ENCODE results near the gene SMC3. TPM values are rescaled to one million over a fixed set of nuclear protein-coding genes. Genes with fewer than 3 reads are reported as not detected.

Gene SMC3
- total and polyA plus RNA-seq, 9 donors: 31.4 to 58.3 (median 45.6) TPM

DNA sequence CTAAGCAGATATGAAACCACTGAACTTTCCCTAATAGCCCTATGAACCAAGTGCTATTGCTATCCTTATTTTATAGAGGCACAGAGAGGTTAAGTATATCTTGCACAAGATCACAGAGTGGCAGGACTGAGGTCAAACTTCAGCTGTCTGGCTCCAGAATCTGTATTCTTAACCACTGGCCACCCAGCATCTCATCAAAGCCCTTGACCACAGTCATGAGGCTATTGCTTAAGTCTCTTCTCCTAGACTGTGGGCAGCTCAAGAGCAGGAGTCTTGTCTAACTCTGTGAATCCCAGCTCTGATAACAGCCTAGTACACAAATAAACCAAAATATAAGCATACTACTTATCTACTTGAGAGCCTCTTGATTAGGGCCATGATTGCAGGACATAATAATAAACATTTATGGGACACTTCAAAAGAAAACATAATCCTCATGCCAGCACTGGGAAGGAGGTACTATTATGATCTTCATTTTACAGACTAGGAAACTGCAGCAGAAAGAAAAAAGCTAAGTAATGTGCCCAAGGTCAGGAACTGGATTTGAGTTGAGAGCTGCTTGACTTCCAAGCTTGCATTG lies 22.4 kb upstream of the SMC3 start:
- Histone ChIP-seq H3K4me1 (ENCODE audit: control insufficient read depth, insufficient read depth, low read length) (no peaks in the 10 kb centered on the region), H3K27ac (ENCODE audit: low read length) (no peak overlapping the region), H3K36me3 (ENCODE audit: control insufficient read depth, insufficient read depth, low read length) (no peaks in the 10 kb centered on the region), H3K9me3 (replicated peaks; ENCODE audit: control insufficient read depth, low read depth, low read length) (no peaks in the 10 kb centered on the region), H3K4me3 (ENCODE audit: low read length) (no peak overlapping the region), H3K27me3 (ENCODE audit: control insufficient read depth, insufficient read depth, low read length) (peaks cover 2% of the 10 kb centered on the region)
- DNase-seq: no peak

DNA sequence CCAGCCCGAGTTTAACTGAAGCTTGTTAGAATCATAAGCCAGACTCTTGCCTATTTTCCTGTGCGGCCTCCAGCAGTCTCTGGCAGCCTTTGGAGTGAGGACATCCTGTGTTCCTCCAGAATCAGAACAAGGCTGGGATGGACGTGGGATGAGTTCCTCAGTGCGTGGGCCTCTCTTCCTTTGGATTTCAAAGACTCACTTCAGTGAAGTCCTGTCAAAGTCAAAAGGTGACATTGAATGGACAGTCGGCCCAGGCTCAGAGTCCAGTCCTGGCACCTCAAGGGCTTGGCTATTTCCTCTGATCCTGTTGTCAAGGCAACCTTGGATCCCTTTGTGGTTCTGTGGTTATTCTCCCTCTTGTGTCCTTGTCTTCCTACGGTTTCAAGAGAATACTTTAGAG lies 21.4 kb upstream of the SMC3 start:
- Histone ChIP-seq H3K36me3 (ENCODE audit: control insufficient read depth, insufficient read depth, low read length) (no peaks in the 10 kb centered on the region), H3K4me1 (ENCODE audit: control insufficient read depth, insufficient read depth, low read length) (no peaks in the 10 kb centered on the region), H3K4me3 (ENCODE audit: low read length) (no peak overlapping the region), H3K9me3 (replicated peaks; ENCODE audit: control insufficient read depth, low read depth, low read length) (no peaks in the 10 kb centered on the region), H3K27me3 (ENCODE audit: control insufficient read depth, insufficient read depth, low read length) (peaks cover 7% of the 10 kb centered on the region), H3K27ac (ENCODE audit: low read length) (no peak overlapping the region)
- 61% methylated on average over 5 of the region's 6 CpGs for WGBS (ENCODE audit: insufficient coverage)
- DNase-seq: no peak

DNA sequence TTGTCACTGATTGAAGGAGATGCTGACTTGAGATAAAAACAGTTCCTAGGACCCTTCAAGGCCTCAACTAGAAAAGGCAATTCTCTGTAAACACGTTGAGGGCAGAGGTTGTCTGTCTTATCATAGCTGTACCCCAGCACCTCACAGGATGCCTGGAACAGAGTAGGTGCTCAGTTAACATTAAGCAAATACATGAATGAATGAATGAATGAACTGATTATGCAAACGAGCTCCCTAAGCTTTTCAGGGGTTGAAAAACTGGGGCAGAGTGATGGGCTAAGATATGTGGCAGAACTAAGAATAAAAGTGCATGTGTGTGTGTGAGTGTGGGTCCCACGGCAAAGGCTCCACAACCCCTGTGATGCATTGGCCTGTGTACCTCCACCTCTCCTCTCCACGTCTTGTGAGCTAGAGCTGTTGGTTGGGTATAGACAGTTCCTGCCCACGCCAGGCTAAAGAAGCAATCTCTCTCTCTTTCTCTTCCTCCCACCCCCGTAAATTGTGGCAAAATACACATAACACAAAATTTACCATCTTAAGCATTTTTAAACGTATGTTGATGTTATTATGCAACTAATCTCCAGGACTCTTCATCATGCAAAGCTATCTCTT lies 20.9 kb upstream of the SMC3 start:
- no peak for DNase-seq
- H3K36me3 ChIP-seq (ENCODE audit: control insufficient read depth, insufficient read depth, low read length): no peaks in the 10 kb centered on the region
- no peaks in the 10 kb centered on the region for H3K4me1 ChIP-seq (ENCODE audit: control insufficient read depth, insufficient read depth, low read length)
- H3K4me3 ChIP-seq (ENCODE audit: low read length): no peak overlapping the region
- 70% methylated on average over 2 of the region's 7 CpGs for WGBS (ENCODE audit: insufficient coverage)
- no peaks in the 10 kb centered on the region for H3K9me3 ChIP-seq (replicated peaks; ENCODE audit: control insufficient read depth, low read depth, low read length)
- no peak overlapping the region for H3K27ac ChIP-seq (ENCODE audit: low read length)
- H3K27me3 ChIP-seq (ENCODE audit: control insufficient read depth, insufficient read depth, low read length): peaks cover 7% of the 10 kb centered on the region

DNA sequence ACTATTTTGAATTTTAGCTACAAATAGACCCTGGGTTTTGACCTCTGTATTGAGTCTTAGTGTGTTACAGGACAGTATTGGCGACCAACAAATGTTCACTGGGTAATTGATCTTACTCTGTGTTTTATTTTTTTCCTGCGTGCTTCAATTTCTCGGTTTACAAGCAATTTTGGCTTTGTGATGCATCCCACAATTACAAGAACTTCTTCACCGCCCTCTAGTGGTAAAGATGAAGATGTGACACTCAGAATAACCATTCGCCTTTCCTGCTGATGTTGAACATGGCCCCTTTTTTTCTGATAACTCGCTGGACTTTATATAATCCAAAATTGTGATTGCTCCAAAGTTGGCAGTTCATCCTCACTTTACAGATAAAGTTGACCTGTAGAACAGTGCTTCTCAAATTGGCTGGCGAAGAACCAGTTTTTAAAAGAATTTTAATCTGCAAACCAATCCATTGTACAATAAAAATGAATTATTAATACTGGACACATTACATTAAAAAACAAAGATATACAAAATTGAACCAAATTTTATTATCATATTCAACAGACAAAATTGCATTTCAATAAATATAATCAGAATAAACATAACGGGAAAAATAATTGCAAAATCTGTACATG lies 20.2 kb upstream of the SMC3 start:
- Histone ChIP-seq H3K4me1 (ENCODE audit: control insufficient read depth, insufficient read depth, low read length) (no peaks in the 10 kb centered on the region), H3K4me3 (ENCODE audit: low read length) (no peak overlapping the region), H3K27ac (ENCODE audit: low read length) (no peak overlapping the region), H3K27me3 (ENCODE audit: control insufficient read depth, insufficient read depth, low read length) (peaks cover 8% of the 10 kb centered on the region), H3K36me3 (ENCODE audit: control insufficient read depth, insufficient read depth, low read length) (no peaks in the 10 kb centered on the region), H3K9me3 (replicated peaks; ENCODE audit: control insufficient read depth, low read depth, low read length) (no peaks in the 10 kb centered on the region)
- 0% methylated on average over 1 of the region's 8 CpGs for WGBS (ENCODE audit: insufficient coverage)
- DNase-seq: peak; percentile 82

DNA sequence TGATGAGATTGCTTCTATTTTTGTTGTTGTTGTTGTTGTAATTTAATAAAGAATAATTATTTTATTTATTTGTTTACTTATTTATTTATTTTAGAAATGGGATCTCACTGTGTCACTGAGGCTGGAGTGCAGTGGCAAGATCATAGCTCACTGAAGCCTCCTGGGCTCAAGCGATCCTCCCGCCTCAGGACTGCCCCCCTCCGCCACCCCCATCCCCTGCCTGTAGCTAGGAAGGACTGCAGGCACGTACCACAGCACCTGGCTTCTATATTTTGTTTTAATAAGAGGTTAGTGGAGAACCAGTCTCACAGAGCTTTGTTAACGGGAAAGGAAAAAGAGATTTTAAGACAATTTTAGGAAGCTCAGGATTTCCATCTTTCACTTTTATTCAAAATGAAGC lies 19.5 kb upstream of the SMC3 start:
- WGBS (ENCODE audit: insufficient coverage): no CpG with 5 or more reads among the region's 5 CpGs
- no peak for DNase-seq
- no peak overlapping the region for H3K4me3 ChIP-seq (ENCODE audit: low read length)
- H3K27me3 ChIP-seq (ENCODE audit: control insufficient read depth, insufficient read depth, low read length): peaks cover 9% of the 10 kb centered on the region
- no peaks in the 10 kb centered on the region for H3K9me3 ChIP-seq (replicated peaks; ENCODE audit: control insufficient read depth, low read depth, low read length)
- H3K4me1 ChIP-seq (ENCODE audit: control insufficient read depth, insufficient read depth, low read length): no peaks in the 10 kb centered on the region
- H3K36me3 ChIP-seq (ENCODE audit: control insufficient read depth, insufficient read depth, low read length): no peaks in the 10 kb centered on the region
- H3K27ac ChIP-seq (ENCODE audit: low read length): no peak overlapping the region

DNA sequence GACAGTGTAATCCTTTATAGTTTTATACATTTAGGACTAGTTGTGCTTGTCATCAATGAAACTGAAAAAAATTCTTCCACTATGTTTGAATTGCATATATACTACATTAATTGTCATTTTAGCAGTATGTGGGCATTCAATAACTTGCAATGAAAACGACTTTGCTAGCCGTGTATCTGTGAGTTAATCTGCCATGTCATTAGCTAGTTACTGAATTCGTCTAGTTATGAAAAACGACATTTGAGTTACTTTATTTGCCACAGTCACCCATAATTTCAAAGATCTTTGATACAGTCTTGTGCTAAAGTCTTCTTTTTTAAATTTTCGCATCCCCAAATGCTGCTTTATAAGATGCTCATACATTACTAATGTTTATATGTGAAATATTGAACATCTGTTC lies 18.3 kb upstream of the SMC3 start:
- H3K27me3 ChIP-seq (ENCODE audit: control insufficient read depth, insufficient read depth, low read length): peaks cover 9% of the 10 kb centered on the region
- H3K4me3 ChIP-seq (ENCODE audit: low read length): no peak overlapping the region
- H3K9me3 ChIP-seq (replicated peaks; ENCODE audit: control insufficient read depth, low read depth, low read length): no peaks in the 10 kb centered on the region
- DNase-seq: no peak
- H3K4me1 ChIP-seq (ENCODE audit: control insufficient read depth, insufficient read depth, low read length): no peaks in the 10 kb centered on the region
- no CpG with 5 or more reads among the region's 5 CpGs for WGBS (ENCODE audit: insufficient coverage)
- no peaks in the 10 kb centered on the region for H3K36me3 ChIP-seq (ENCODE audit: control insufficient read depth, insufficient read depth, low read length)
- H3K27ac ChIP-seq (ENCODE audit: low read length): no peak overlapping the region

DNA sequence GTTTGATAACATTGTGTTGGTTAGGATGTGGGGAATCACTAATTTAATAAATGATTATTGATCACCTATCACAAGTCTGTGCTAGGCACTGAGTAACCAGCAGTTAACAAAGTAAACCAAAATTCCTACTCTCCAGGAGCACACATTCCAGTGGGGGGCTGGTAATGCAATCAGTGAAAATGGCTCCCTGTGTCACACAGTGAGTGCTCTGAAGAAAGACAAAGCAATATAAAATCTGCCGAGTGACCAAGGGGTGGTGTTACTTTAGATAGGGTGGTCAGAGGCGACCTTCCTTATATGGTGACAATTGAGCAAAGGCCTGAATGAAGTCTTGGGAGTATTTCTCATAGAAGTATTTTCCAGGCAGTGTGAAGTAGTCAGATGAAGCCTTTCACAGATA lies 13.6 kb upstream of the SMC3 start:
- WGBS (ENCODE audit: insufficient coverage): no CpG with 5 or more reads among the region's 2 CpGs
- H3K27me3 ChIP-seq (ENCODE audit: control insufficient read depth, insufficient read depth, low read length): peaks cover 10% of the 10 kb centered on the region

DNA sequence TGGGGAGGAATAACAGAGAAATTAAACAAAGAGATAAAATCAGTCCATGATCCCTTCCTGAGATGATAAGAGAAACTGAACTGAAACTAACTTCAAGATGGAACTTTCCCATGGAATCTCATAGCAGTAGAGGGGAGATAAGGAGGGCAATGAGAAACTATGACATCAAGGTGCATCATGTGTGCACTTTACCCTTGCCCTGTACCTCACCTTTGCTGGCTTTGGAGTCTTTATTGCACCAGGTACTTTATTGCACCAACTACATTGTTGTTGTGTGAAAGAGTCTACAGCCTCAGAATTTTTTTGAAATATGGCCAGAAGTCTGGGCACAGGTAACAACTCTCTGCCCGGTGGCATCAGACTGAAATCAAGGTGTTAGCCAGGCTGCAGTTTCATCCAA lies 11.2 kb upstream of the SMC3 start:
- Histone ChIP-seq H3K4me1 (ENCODE audit: control insufficient read depth, insufficient read depth, low read length) (no peaks in the 10 kb centered on the region), H3K36me3 (ENCODE audit: control insufficient read depth, insufficient read depth, low read length) (no peaks in the 10 kb centered on the region), H3K27ac (ENCODE audit: low read length) (no peak overlapping the region), H3K4me3 (ENCODE audit: low read length) (no peak overlapping the region), H3K27me3 (ENCODE audit: control insufficient read depth, insufficient read depth, low read length) (peaks cover 5% of the 10 kb centered on the region), H3K9me3 (replicated peaks; ENCODE audit: control insufficient read depth, low read depth, low read length) (no peaks in the 10 kb centered on the region)
- no peak for DNase-seq
- 100% methylated on average over 1 of the region's 1 CpG for WGBS (ENCODE audit: insufficient coverage)

More for the DNA sequence above, 13.6 kb upstream of the SMC3 start:
- DNase-seq: no peak
- no peaks in the 10 kb centered on the region for H3K9me3 ChIP-seq (replicated peaks; ENCODE audit: control insufficient read depth, low read depth, low read length)
- H3K36me3 ChIP-seq (ENCODE audit: control insufficient read depth, insufficient read depth, low read length): no peaks in the 10 kb centered on the region
- H3K4me1 ChIP-seq (ENCODE audit: control insufficient read depth, insufficient read depth, low read length): no peaks in the 10 kb centered on the region
- no peak overlapping the region for H3K27ac ChIP-seq (ENCODE audit: low read length)
- no peak overlapping the region for H3K4me3 ChIP-seq (ENCODE audit: low read length)

DNA sequence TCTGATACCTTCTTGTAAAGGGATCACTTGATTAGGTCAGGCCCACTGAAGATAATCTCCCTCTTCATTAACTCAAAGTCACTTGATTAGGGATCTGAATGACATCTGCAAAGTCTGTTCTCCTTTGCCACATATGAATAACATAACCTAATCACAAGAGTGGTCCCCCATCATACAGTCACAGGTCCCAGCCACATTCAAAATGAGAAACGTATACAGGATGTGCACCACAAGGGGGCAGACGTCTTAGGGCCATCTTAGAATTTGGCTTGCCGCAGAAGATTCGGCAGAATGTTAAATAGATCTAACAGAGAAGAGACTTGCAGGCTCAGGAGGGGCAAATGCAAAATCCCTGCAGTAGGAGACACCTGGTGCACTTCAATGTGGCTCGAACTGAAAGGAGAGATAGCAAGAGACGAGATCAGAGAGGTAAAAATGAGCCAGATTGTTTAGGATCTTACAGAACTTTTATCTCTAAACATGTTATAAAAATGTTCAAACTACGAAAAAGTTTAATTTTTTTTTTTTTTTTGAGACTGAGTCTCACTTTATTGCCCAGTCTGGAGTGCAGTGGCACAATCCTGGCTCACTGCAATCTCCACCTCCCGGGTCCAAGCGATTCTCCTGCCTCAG lies 10.4 kb upstream of the SMC3 start:
- Histone ChIP-seq H3K9me3 (replicated peaks; ENCODE audit: control insufficient read depth, low read depth, low read length) (no peaks in the 10 kb centered on the region), H3K4me1 (ENCODE audit: control insufficient read depth, insufficient read depth, low read length) (no peaks in the 10 kb centered on the region), H3K27me3 (ENCODE audit: control insufficient read depth, insufficient read depth, low read length) (peaks cover 5% of the 10 kb centered on the region), H3K4me3 (ENCODE audit: low read length) (no peak overlapping the region), H3K27ac (ENCODE audit: low read length) (no peak overlapping the region), H3K36me3 (ENCODE audit: control insufficient read depth, insufficient read depth, low read length) (no peaks in the 10 kb centered on the region)
- WGBS (ENCODE audit: insufficient coverage): 0% methylated on average over 4 of the region's 9 CpGs
- peak; percentile 46 for DNase-seq

DNA sequence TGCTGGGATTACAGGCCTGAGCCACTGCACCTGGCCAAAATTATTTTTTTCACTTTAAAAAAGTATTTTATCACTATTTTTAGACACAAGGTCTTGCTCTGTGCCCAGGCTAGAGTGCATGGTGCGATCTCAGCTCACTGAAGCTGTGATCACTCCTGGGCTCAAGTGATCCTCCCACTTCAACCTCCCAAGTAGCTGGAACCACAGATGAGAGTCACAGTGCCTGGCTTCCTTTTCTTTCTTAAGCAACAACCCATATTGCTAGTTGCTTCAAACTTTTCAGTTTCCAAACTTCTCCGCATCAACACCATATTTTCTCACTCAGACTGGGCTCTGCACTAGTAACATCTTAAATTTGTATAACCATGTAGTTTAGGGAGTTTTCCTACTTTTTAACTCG lies 9.5 kb upstream of the SMC3 start:
- WGBS (ENCODE audit: insufficient coverage): 86% methylated on average over 1 of the region's 3 CpGs
- H3K4me1 ChIP-seq (ENCODE audit: control insufficient read depth, insufficient read depth, low read length): no peaks in the 10 kb centered on the region
- H3K9me3 ChIP-seq (replicated peaks; ENCODE audit: control insufficient read depth, low read depth, low read length): no peaks in the 10 kb centered on the region
- H3K36me3 ChIP-seq (ENCODE audit: control insufficient read depth, insufficient read depth, low read length): no peaks in the 10 kb centered on the region
- DNase-seq: no peak
- no peak overlapping the region for H3K27ac ChIP-seq (ENCODE audit: low read length)
- peaks cover 7% of the 10 kb centered on the region for H3K27me3 ChIP-seq (ENCODE audit: control insufficient read depth, insufficient read depth, low read length)
- no peak overlapping the region for H3K4me3 ChIP-seq (ENCODE audit: low read length)
